NCI-H1105 treated with DMSO at 0.1 percent for 48 hours (cell line): Measurements from ENCODE around the gene CSF2RB.

Experiments used
- DNase-seq: peaks from one replicate; lab custom pipeline; 2025; lab: John Stamatoyannopoulos, UW

Gene CSF2RB

DNA sequence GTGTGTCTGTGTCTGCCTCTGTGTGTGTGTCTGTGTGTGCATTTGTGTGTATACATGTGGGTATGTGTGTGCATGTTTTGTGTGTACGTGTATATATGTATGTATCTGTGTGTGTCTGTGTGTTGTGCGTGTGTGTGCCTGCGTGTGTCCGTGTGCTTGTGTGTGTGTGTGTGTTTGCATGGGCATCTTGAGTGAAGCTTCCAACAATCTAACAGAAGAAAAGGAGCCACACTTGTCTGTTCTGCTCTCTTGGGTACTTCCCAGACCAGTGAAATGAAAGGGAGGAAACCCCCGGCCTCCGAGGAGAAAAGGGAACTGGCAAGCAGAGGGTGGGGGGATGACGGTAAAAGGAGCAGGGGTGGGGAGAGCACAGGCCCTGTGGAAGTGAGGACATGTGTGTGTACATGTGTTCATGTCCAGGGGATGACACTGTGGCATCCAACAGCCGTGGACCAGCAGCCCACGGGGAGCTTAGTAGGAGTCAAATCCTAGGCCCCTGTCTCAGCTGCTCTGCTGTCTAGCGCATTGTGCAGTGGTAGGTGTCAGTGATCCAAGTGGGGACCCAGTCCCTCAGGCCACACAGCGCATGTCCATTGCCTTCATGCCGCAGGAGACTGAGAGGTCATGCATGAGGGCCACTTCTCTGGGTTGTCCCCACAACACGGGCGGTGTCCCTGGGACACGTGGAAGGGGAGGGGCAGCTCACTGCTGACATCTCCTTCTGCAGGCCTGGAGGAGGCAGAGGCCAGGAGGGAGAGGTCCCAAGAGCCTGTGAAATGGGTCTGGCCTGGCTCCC lies 8.1 kb downstream of the CSF2RB start:
- DNase-seq = no peak

DNA sequence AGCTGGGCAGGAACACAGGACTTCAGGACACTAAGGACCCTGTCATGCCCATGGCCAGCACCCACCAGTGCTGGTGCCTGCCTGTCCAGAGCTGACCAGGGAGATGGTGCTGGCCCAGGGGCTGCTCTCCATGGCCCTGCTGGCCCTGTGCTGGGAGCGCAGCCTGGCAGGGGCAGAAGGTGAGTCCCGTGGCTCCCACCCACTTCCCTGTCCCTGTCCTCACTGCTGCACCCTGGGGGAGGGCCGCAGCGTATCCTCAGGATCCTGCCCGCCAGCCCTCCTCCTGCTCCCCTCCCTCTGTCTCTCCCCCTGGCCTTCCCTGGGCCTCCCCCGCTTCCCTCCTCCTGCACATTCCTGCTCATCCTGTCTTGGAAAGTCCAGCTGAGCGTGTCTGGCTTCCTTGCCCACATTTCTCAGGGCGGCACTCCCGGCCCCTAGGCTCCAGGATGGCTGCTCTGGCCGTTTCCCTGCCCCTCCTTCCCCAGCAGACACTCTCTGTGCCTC lies 8.7 kb downstream of the CSF2RB start:
- DNase-seq = no peak

- no peak for DNase-seq
These were observed 9.3 kb downstream of the CSF2RB start for GRCh38 chr22:36922711-36923110.

DNA sequence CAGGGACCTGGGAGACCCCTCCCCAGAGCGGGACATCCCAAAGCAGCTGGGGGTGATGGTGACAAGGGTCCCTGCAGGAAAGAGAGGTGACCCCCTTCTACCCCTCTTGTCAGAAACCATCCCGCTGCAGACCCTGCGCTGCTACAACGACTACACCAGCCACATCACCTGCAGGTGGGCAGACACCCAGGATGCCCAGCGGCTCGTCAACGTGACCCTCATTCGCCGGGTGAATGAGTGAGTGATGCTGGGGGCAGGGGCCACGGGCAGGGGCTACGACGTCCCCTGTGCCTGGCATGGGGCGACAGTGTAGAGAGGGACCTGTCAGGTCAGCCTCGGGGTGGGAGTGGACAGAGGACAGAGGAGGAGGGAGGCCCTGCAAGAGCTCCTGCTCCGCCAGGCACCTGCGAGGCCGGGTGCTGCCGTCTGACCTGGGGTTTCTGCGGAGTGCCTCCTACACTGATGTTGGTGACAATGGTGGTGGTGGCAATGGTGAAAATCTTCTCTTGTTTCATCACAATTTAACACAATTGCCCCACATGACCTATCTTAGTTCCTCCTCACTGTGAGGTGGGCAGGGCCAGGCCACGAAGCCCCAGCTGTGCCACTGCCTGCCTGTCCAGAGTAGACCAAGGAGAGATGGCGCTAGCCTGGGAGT lies 9.8 kb downstream of the CSF2RB start:
- DNase-seq = no peak

DNA sequence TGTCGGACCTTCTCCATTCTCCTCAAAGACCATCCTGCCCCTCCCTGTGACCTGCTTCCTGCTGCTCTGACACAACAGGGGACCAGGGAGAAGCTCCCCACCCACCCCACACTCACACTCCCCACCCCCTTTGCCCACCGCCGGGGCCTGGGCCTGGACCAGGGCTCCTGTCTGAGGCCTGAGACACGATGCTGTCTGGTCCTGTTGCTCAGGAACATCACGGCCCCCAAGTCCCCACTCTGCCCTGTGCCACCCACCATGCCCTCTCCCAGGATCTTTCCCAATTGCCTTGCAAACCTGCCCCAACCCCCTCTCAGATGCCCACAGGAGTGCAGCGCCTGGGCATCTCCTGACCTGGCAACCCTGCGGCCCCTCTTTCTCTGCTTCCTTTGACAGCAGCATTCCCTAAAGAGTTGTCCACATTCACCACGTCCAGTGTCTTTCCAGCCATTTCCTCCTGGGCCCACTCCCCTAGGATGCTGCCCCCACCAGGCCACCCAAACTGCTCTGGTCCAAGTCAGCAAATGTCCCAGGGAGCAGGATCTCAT lies 10.8 kb downstream of the CSF2RB start:
- DNase-seq = no peak

GRCh38 chr22:36925388-36926290 lies 12.2 kb downstream of the CSF2RB start:
- no peak for DNase-seq

- no peak for DNase-seq
These were observed 12.9 kb downstream of the CSF2RB start for GRCh38 chr22:36926309-36926708.

DNA sequence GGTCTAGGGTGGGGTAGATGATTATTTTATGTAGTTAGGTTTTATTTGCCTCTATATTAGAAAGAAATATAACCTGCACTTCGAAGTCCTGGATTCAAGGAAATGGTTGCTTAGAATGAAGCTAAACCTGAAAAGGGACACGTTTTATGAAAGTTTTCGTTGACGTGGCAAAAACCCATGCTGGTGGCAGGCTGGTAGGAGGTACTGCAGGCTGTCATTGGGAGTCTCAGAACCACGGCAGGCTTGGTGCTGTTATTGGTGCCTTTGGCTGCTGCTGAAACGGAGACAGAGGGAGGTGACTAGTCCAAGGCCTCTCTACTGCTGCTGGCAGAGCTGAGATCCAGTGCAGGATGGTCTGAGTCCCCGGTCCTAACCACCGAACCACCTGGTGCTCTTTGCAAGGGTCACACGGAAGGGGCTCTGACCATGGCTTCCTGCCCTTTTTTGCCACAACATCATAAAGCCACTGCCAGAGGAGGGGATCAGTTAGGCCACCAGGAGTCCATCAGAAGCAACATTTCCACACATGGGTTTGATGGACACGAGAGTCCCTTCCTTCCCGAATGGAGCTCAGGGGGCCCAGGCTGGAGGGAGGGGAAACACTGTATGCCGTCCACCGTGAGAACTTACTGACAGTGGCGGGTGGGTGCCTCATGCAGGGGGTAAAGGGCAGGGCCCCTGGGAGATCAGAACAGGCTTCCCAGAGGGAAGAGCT lies 13.4 kb downstream of the CSF2RB start:
- no peak for DNase-seq

GRCh38 chr22:36927671-36928070 lies 14.2 kb downstream of the CSF2RB start:
- DNase-seq = no peak

DNA sequence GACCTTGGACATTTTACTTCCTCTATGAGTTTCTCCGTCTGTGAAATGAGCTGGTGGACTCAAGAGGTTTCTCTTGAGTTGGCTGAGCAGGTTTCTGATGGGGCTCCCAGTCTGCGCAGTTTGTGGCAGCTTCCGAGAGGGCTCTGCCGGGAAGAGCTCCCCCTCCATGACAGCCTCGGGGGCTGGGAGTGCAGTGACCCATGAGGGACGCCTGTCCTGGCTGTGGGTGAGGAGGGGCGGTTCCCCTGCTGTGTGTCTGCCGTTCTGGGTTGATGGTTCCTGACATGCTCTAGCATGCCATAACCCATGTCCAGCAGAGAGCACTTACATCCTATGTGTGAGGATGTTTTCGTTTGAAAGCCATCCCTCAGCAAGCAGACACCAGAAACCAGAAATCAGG lies 14.8 kb downstream of the CSF2RB start:
- no peak for DNase-seq

GRCh38 chr22:36928786-36929535 lies 15.5 kb downstream of the CSF2RB start:
- DNase-seq = no peak

DNA sequence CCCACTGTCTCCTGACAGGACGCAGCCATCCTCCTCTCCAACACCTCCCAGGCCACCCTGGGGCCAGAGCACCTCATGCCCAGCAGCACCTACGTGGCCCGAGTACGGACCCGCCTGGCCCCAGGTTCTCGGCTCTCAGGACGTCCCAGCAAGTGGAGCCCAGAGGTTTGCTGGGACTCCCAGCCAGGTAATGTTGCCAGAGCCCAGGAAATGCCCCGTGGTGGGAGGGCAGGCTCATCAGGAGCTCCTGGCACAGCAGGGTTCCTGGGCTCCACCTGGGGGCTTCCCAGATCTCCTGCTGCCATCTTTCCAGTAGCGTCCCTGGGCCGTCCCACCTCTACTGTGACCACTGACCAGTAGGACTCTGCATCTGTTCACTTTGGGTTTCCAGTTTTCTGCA lies 16.2 kb downstream of the CSF2RB start:
- DNase-seq = no peak

- DNase-seq = no peak
These were observed 16.9 kb downstream of the CSF2RB start for GRCh38 chr22:36930041-36930935.

DNA sequence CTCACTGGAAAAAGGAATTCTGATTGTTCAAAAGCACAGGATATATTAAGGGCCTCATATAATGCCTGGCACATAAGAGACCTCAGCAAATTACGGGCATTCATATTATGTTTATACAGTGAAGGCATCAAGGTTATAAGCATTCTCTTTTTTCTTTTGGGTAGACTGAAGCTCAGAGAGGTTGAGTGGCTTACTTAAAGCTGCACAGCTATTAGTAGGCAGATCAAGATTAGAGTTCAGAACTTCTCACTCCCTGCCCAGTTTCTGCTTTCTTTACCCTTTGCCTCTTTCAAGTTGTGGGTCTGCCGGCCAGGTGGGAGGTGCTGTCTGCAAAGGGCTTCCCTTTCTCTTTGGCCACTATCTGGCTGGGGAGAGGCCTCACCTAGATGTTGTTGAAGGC lies 18.0 kb downstream of the CSF2RB start:
- no peak for DNase-seq

GRCh38 chr22:36933629-36934417 lies 20.4 kb downstream of the CSF2RB start:
- DNase-seq = no peak

DNA sequence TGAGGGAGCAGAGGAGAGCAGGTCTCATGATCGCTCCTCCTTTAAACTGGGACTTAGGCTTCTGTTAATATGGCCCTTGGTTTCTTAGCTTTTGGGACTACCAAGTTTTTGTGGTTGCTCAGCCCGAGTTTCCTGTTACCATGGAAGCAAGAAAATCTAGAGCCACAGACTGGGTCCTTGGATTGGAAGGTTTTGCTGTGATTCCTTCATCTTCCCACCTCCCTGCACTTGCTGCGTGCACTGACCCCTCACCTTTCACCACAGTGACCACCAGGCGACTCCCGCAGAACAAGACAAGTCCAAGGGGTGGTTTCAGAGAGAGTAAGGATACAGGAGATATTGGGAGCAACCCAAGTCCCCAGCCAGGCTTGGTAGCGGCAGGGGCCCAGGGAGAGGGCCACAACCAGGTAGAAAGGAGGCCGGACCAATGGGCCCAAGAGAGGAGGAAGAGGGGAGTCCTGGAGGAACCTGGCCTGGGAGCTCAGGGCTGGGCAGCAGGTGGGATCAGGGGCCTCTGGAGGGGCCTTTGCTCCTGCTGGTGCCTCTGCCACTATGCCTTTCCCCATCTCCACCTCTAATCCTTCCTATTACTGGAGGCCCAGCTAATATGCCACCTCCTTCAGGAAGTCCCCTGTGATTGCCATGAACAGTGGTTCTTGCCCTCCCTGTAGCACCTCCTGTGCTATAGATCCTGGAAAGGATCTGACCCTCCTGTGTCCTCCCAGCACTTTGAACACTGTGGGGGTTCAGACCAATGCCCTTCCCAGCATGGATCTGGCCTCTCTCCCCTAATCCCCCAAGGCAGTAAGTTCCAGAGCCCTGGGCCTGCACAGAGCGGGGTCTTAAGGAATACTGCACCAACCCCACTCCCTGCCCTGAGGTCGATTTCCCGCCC lies 21.2 kb downstream of the CSF2RB start:
- DNase-seq = no peak

DNA sequence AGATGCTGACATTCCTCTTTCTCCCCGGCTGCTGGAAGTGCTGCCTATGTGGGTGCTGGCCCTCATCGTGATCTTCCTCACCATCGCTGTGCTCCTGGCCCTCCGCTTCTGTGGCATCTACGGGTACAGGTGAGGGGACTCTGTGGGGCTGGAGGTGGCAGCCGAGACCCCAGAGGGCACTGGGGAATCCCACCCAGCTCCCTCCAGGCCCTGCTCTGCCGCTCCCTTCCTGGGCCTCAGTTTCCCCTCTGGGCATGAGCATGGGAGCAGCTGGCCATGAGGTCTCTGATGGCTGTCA lies 21.8 kb downstream of the CSF2RB start:
- no peak for DNase-seq

- DNase-seq = no peak
These were observed 22.3 kb downstream of the CSF2RB start for GRCh38 chr22:36935694-36936093.
